Stomach (tissue), 4 donors: ENCODE data around the gene G2E3.

Experiments used
- CTCF ChIP-seq, 7 experiments: fragments of 450-650 bp in 4 of 7; fragments of 200-600 bp in 3 of 7; sonication (generic) in 3 of 7; IDR thresholded peaks; one replicate each; pipeline ENCODE4 v1.5.1; 2016 to 2019; ENCODE audit warnings: antibody characterized with exemption in 7 of 7, control low read depth in 2 of 7, mild to moderate bottlenecking in 1 of 7
- POLR2AphosphoS5 ChIP-seq, 3 donors: sonication (generic); formaldehyde crosslinking; IDR thresholded peaks; one replicate each; pipeline ENCODE4 v1.6.1; 2016; ENCODE audit warnings: antibody characterized with exemption in 3 of 3

- TF ChIP-seq CTCF (IDR thresholded peaks at IDR 0.05) (no peak), POLR2AphosphoS5 (IDR thresholded peaks at IDR 0.05) (no peak)
These were observed 31.8 kb upstream of the G2E3 start for GRCh38 chr14:30527196-30527595.
